Spleen (tissue), 11 donors: Measurements from ENCODE around the gene RPL23. TPM values are rescaled to one million over a fixed set of nuclear protein-coding genes. Genes with fewer than 3 reads are reported as not detected.
A peak's percentile ranks its signal among the peaks of the same experiment; 100 is the strongest.

Experiments used
- DNase-seq: peaks from one replicate; pipeline ENCODE4 v3.0.0-alpha.2; 2020
- H3K27ac ChIP-seq, 8 donors: fragments of 200-600 bp; sonication (generic) in 7 of 8; 1 replicate in 4 of 8; 2 replicates in 4 of 8; pipeline versions ENCODE4 v1.5.0 to v1.8.0; 2016 to 2021; ENCODE audit warnings: inconsistent platforms in 4 of 8, mild to moderate bottlenecking in 4 of 8, moderate library complexity in 1 of 8
- H3K27me3 ChIP-seq, 7 donors: fragments of 200-600 bp; sonication (generic) in 6 of 7; replicated peaks in 1 of 7; 1 replicate in 4 of 7; 2 replicates in 3 of 7; pipeline versions ENCODE4 v1.5.0 to v1.8.0; 2016 to 2021; ENCODE audit warnings: inconsistent platforms in 3 of 7, mild to moderate bottlenecking in 1 of 7
- H3K36me3 ChIP-seq, 6 donors: fragments of 200-600 bp; sonication (generic) in 5 of 6; 1 replicate in 4 of 6; 2 replicates in 2 of 6; pipeline versions ENCODE4 v1.5.0 to v1.8.0; 2016 to 2021; ENCODE audit warnings: inconsistent platforms in 2 of 6
- H3K4me1 ChIP-seq, 6 donors: fragments of 200-600 bp; sonication (generic) in 5 of 6; 1 replicate in 3 of 6; 2 replicates in 3 of 6; pipeline versions ENCODE4 v1.5.0 to v1.8.0; 2016 to 2021; ENCODE audit warnings: inconsistent platforms in 3 of 6
- H3K4me3 ChIP-seq, 8 donors: fragments of 200-600 bp; sonication (generic) in 7 of 8; 1 replicate in 4 of 8; 2 replicates in 4 of 8; pipeline versions ENCODE4 v1.5.0 to v1.8.0; 2016 to 2021; ENCODE audit warnings: inconsistent platforms in 4 of 8, mild to moderate bottlenecking in 4 of 8, moderate library complexity in 2 of 8
- H3K9me3 ChIP-seq, 8 donors: fragments of 200-600 bp; sonication (generic) in 7 of 8; 1 replicate in 4 of 8; 2 replicates in 4 of 8; pipeline versions ENCODE4 v1.5.0 to v1.8.0; 2016 to 2021; ENCODE audit warnings: inconsistent platforms in 4 of 8
- CTCF ChIP-seq, 11 experiments: fragments of 200-600 bp in 7 of 11; fragments of 450-650 bp in 4 of 11; sonication (generic) in 4 of 11; IDR thresholded peaks in 8 of 11; conservative IDR thresholded peaks in 3 of 11; 1 replicate in 7 of 11; 2 replicates in 4 of 11; pipeline versions ENCODE4 v1.4.0 to v1.8.0; 2016 to 2021; ENCODE audit warnings: antibody characterized with exemption in 11 of 11, inconsistent platforms in 4 of 11, mild to moderate bottlenecking in 1 of 11
- POLR2A ChIP-seq, 3 donors: fragments of 450-650 bp; IDR thresholded peaks; one replicate each; pipeline ENCODE4 v1.5.1; 2017; ENCODE audit warnings: antibody characterized with exemption in 3 of 3, mild to moderate bottlenecking in 1 of 3
- POLR2AphosphoS5 ChIP-seq, 3 donors: sonication (generic); formaldehyde crosslinking; IDR thresholded peaks; one replicate each; pipeline ENCODE4 v1.5.1; 2017; ENCODE audit warnings: antibody characterized with exemption in 3 of 3
- WGBS, 5 donors: extraction: QIAGEN DNeasy Blood & Tissue Kit in 3 of 5; methylation state at CpG; one replicate each; pipeline versions ENCODE4 v1.1.5 to v1.1.7; 2013 to 2018; 5-methylcytosine and 5-hydroxymethylcytosine counted together
- intact Hi-C: fragments of 100-400 bp; cut with DNase I; formaldehyde crosslinking; loops from one replicate; pipeline ENCODE4 v1.15.0; 2023; ENCODE audit warnings: low total_unique reads
- polyA plus RNA-seq, 3 donors: library from polyadenylated mRNA; stranded (reverse); fragments of 200-250 nt; gene quantifications; one replicate each; pipeline ENCODE4 v1.2.1, GENCODE V29; 2013
- total RNA-seq, 7 donors: library from RNA; depleted of rRNA in 3 of 7; stranded (reverse); fragments of >200 nt in 3 of 7; fragmentation: NEBNext Ultra II Directional in 4 of 7; extraction: Animal tissue kit (Norgen Biotek cat#: 25700) in 4 of 7; gene quantifications; one replicate each; pipeline versions ENCODE4 v1.1.0 to v1.2.1, GENCODE V29; 2016 to 2021
- donor health status: healthy with polysubstance abuse.
- donor health status: DM: no; HTN: no; CAD: no; lungs with moderate emphysema.
- donor health status: DM: no; HTN: no; CAD: no.
- donor health status: Bipolar disorder and iron deficiency.
- donor health status: healthy.
- donor health status: DM: no; HTN: no; CAD: no.
- donor health status: DM: yes; HTN: yes; CAD: no.

RPL23 gene
- total and polyA plus RNA-seq, 10 donors: 1,006 to 6,883 (median 1,760) TPM

- intact Hi-C loops: no loop called here
- peak in 1 of 3 donors; percentile 82 for TF ChIP-seq POLR2A (IDR thresholded peaks at IDR 0.05)
- peak; percentile 58 to 93 (median 91) for TF ChIP-seq POLR2AphosphoS5 (IDR thresholded peaks at IDR 0.05)
- TF ChIP-seq CTCF (IDR thresholded peaks at IDR 0.05 in 8 of 11, conservative IDR thresholded peaks at IDR 0.05 in 3 of 11): peak in 2 of 11 experiments; percentile 9 to 12
- Histone ChIP-seq H3K4me1 (peaks cover 36 to 62% (median 47%) of the 10 kb centered on the region in 6 donors), H3K27ac (peak overlapping the region; percentile 87 to 99 (median 97)), H3K9me3 (no peaks in the 10 kb centered on the region), H3K27me3 (no peaks in the 10 kb centered on the region), H3K36me3 (peaks cover 0 to 22% (median 3%) of the 10 kb centered on the region in 6 donors), H3K4me3 (peak overlapping the region; percentile 50 to 100 (median 94))
- peak; percentile 96 for DNase-seq
- WGBS, 5 donors: 0 to 1% (median 0%) methylated on average over 26 of the region's 26 CpGs
Measured at GRCh38 chr17:38868817-38869525, 15.4 kb upstream of the RPL23 start.

GRCh38 chr17:38867968-38868816, 14.7 kb upstream of the RPL23 start:
- no peaks in the 10 kb centered on the region for H3K9me3 ChIP-seq
- intact Hi-C loops: no loop called here
- H3K4me1 ChIP-seq: peaks cover 28 to 56% (median 40%) of the 10 kb centered on the region in 6 donors
- no peaks in the 10 kb centered on the region for H3K27me3 ChIP-seq
- H3K36me3 ChIP-seq: peaks cover 0 to 15% (median 2%) of the 10 kb centered on the region in 6 donors
- H3K27ac ChIP-seq: peak overlapping the region; percentile 87 to 99 (median 97)
- DNase-seq: no peak
- TF ChIP-seq POLR2A (IDR thresholded peaks at IDR 0.05): no peak
- peak in 1 of 3 donors; percentile 57 for TF ChIP-seq POLR2AphosphoS5 (IDR thresholded peaks at IDR 0.05)
- no peak for TF ChIP-seq CTCF (IDR thresholded peaks at IDR 0.05 in 8 of 11, conservative IDR thresholded peaks at IDR 0.05 in 3 of 11)
- H3K4me3 ChIP-seq: peak overlapping the region; percentile 50 to 100 (median 94)
- 7 to 17% (median 14%) methylated on average over 25 of the region's 25 CpGs for WGBS, 5 donors

- no peaks in the 10 kb centered on the region for H3K27me3 ChIP-seq
- H3K4me3 ChIP-seq: peak overlapping the region in 7 of 8 donors; percentile 21 to 100 (median 94)
- WGBS, 5 donors: 21 to 39% (median 29%) methylated on average over 31 of the region's 31 CpGs
- H3K4me1 ChIP-seq: peaks cover 20 to 54% (median 33%) of the 10 kb centered on the region in 6 donors
- intact Hi-C loops: no loop called here
- TF ChIP-seq CTCF (IDR thresholded peaks at IDR 0.05 in 8 of 11, conservative IDR thresholded peaks at IDR 0.05 in 3 of 11) (peak in 6 of 11 experiments; percentile 13 to 61 (median 42)), POLR2A (IDR thresholded peaks at IDR 0.05) (no peak)
- H3K36me3 ChIP-seq: peaks cover 0 to 6% (median 0%) of the 10 kb centered on the region in 6 donors
- H3K9me3 ChIP-seq: no peaks in the 10 kb centered on the region
- H3K27ac ChIP-seq: peak overlapping the region; percentile 87 to 99 (median 97)
- DNase-seq: no peak
Measured at GRCh38 chr17:38867179-38867967, 13.9 kb upstream of the RPL23 start.
